GM12873 (cell line): ENCODE data around the gene NFE2.

Experiments used
- CTCF ChIP-seq: IDR thresholded peaks from 2 replicates; pipeline ENCODE4 v1.5.1; 2012; ENCODE audit warnings: low read depth, mild to moderate bottlenecking, moderate library complexity, low read length, control low read depth; ENCODE audit not compliant: insufficient read depth; ENCODE audit errors: missing control alignments

Gene NFE2

DNA sequence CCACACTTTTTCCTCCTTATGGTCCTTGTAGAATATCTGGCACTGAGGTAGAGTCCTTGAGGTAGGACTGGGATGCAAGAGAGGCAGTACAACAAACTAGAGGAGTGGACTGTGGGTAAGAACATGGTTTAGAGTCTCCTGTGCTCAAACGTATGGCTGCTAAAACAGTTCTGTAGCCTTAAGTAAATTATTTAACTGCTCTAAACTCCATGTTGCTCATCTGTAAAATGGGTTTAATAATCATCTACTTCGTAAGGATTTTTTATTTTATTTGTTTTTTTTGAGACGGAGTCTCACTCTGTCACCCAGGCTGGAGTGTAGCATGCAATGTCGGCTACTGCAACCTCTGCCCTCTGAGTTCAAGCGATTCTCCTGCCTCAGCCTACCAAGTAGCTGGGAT, 20.5 kb upstream of the NFE2 start:
- TF ChIP-seq CTCF = no peak

DNA sequence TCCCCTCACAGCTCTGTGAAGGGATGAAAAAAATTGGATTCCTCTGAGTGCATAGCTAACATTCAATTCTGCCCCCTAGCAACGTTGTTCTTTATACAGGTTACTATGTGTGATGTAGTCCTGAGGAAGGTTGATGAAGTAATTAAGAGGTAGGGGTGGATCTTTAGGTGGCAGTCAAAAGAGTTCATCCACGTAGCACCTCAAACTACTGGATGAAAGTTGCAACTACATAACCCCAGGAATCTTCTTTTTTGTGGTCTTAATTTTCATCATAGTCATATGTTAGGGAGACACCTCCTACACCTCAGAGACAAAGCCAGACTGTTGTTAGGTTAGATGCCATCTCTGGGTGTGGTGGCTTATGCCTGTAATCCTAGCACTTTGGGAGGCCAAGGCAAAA, 10.2 kb upstream of the NFE2 start:
- no peak for TF ChIP-seq CTCF

DNA sequence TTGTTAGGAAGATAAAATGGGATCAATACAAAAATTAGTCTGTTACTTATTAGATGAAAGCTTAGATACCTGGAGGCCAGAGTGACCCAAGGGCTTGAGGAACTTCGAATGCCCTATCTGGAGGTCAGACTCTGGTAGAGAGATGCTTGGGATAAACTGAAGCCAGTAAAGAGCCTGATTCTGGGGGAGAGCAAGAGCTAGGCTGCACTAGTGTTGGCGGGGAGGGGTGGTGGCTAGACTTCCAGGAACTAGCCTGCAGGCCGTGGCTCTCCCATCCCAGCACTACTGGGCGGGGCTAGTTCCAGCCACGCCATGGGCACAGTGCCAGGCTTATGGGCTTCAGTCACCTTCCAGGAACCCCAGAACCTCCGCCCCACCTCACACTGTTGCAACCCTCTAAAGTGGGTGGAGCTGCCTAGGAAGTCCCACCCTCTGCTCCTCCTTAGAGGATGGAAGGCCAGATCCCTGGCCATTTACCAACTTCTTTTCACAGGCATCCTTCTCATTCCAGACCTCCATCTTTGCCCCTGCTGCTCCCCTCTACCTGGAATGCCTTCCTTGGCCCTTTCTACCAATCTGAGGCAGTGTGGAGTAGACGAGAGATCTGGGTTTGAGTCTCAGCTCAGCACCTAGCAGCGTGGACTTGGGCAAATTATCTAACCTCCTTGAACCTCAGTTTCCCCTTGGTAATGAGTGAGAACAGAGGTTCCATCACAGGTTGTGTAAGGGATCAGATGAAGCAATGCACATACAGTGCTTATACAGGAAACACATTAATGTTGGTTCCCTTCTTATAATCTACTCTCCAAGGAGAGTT, 6.3 kb upstream of the NFE2 start:
- TF ChIP-seq CTCF = no peak

- no peak for TF ChIP-seq CTCF
Observed at GRCh38 chr12:54304187-54304810, 3.5 kb upstream of the NFE2 start.

- TF ChIP-seq CTCF = no peak
Observed at GRCh38 chr12:54303640-54304039, 2.8 kb upstream of the NFE2 start.

DNA sequence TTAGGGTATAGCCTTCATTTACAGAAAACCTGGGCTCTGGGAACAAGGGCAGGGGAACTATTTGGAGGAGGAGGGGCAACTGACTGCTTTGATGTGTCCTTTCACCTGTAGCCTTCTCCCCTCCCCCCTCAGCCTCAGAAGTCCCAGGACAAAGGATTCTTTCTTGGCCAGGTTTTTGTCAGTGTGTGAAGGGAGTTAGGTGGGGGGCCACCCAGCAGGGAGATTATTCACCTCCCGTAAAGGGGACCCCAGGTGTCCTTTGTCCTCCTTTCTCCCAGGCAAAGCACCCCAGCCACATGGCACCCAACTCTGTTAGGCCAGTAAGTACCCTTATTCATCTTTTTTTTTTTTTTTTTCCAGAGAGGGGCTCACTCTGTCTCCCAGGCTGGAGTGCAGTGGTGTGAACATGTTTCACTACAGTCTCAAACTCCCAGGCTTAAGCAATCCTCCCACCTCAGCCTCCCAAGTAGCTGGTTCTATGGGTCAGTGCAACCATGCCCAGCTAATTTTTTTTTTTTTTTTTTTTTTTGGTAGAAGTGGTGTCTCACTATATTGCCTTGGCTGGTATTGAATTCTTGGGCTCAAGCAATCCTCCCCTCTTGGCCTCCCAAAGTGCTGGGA, 723 bp upstream of the NFE2 start:
- no peak for TF ChIP-seq CTCF

- TF ChIP-seq CTCF = no peak
Observed at GRCh38 chr12:54300225-54300731, 537 bp downstream of the NFE2 start.
